GM23338 (cell line): ENCODE measurements around the gene PRKAB2. TPM values are rescaled to one million over a fixed set of nuclear protein-coding genes. Genes with fewer than 3 reads are reported as not detected.
"Not testable (repeated sequence)": the region's sequence is repeated elsewhere in the genome, so short reads cannot be mapped to it uniquely, and the experiment has no call there.

Experiments used
- ATAC-seq: fragments of 200-7000 bp; cut with Tn5 transposase; 3 replicates; pipeline ENCODE4 v1.9.1; 2020
- DNase-seq: peaks from one replicate; pipeline ENCODE4 v3.0.0-alpha.2; 2015; ENCODE audit warnings: low spot score
- H2AFZ ChIP-seq: fragments of 200-600 bp; sonication (generic); 2 replicates; pipeline ENCODE4 v1.8.0; 2016; ENCODE audit warnings: antibody characterized with exemption, mild to moderate bottlenecking, moderate library complexity
- H3F3A ChIP-seq: fragments of 200-600 bp; sonication (generic); replicated peaks from 2 replicates; pipeline ENCODE4 v1.8.0; 2017; ENCODE audit warnings: antibody characterized with exemption, mixed run types, low read depth
- H3K27ac ChIP-seq: fragments of 200-600 bp; sonication (generic); 2 replicates; pipeline ENCODE4 v1.6.1; 2016; ENCODE audit warnings: low read depth
- H3K27me3 ChIP-seq: fragments of 200-600 bp; sonication (generic); 2 replicates; pipeline ENCODE4 v1.8.0; 2016; ENCODE audit warnings: mild to moderate bottlenecking, mixed run types, moderate library complexity; ENCODE audit not compliant: insufficient read depth
- H3K36me3 ChIP-seq: fragments of 200-600 bp; sonication (generic); 2 replicates; pipeline ENCODE4 v1.8.0; 2016; ENCODE audit warnings: mild to moderate bottlenecking; ENCODE audit not compliant: insufficient read depth
- H3K4me1 ChIP-seq: fragments of 200-600 bp; sonication (generic); 2 replicates; pipeline ENCODE4 v1.8.0; 2016; ENCODE audit warnings: mild to moderate bottlenecking, moderate library complexity; ENCODE audit not compliant: insufficient read depth
- H3K4me2 ChIP-seq: fragments of 200-600 bp; sonication (generic); 2 replicates; pipeline ENCODE4 v1.7.1; 2017; ENCODE audit warnings: mixed run types
- H3K4me3 ChIP-seq: fragments of 200-600 bp; sonication (generic); 2 replicates; pipeline ENCODE4 v1.6.1; 2016; ENCODE audit warnings: mixed run types
- H3K79me2 ChIP-seq: fragments of 200-600 bp; sonication (generic); replicated peaks from 2 replicates; pipeline ENCODE4 v1.8.0; 2017; ENCODE audit warnings: mild to moderate bottlenecking; ENCODE audit not compliant: insufficient read depth
- H3K9me2 ChIP-seq: fragments of 200-600 bp; sonication (generic); 2 replicates; pipeline ENCODE4 v1.8.0; 2017; ENCODE audit not compliant: insufficient read depth
- H4K20me1 ChIP-seq: fragments of 200-600 bp; sonication (generic); replicated peaks from 2 replicates; pipeline ENCODE4 v1.8.0; 2017; ENCODE audit warnings: mild to moderate bottlenecking; ENCODE audit not compliant: insufficient read depth
- H3K27ac Mint-ChIP-seq: 2 replicates; pipeline ENCODE4 v1.8.0; 2020; ENCODE audit warnings: inconsistent platforms, mild to moderate bottlenecking, moderate library complexity, mixed read lengths
- H3K27me3 Mint-ChIP-seq: 3 replicates; pipeline ENCODE4 v1.8.0; 2022; ENCODE audit warnings: low read depth, mild to moderate bottlenecking, moderate library complexity, mixed read lengths, inconsistent platforms; ENCODE audit not compliant: insufficient read depth, poor library complexity
- H3K36me3 Mint-ChIP-seq: 3 replicates; pipeline ENCODE4 v1.8.0; 2021; ENCODE audit warnings: low read depth, mild to moderate bottlenecking, inconsistent platforms, moderate library complexity, mixed read lengths
- H3K4me1 Mint-ChIP-seq: 3 replicates; pipeline ENCODE4 v1.8.0; 2020; ENCODE audit warnings: mild to moderate bottlenecking, inconsistent platforms, mixed read lengths
- H3K4me3 Mint-ChIP-seq: 3 replicates; pipeline ENCODE4 v1.8.0; 2021; ENCODE audit warnings: moderate library complexity, mild to moderate bottlenecking, inconsistent platforms, mixed read lengths
- H3K9me3 Mint-ChIP-seq: 3 replicates; pipeline ENCODE4 v1.8.0; 2020; ENCODE audit warnings: moderate library complexity, mild to moderate bottlenecking, inconsistent platforms, mixed read lengths
- CTCF ChIP-seq, 2 experiments: fragments of 200-600 bp in 1 of 2; sonication (generic) in 1 of 2; conservative IDR thresholded peaks; 2 replicates each; pipeline versions ENCODE4 v1.5.1 to v1.6.1; 2016 to 2017; ENCODE audit warnings: antibody characterized with exemption in 2 of 2, low read depth in 2 of 2, mild to moderate bottlenecking in 2 of 2, moderate library complexity in 1 of 2
- ETS1 ChIP-seq: IDR thresholded peaks from 2 replicates; pipeline ENCODE4 v1.6.1; 2016; ENCODE audit warnings: antibody characterized with exemption
- EZH2phosphoT487 ChIP-seq: fragments of 200-600 bp; sonication (generic); IDR thresholded peaks from one replicate; pipeline ENCODE4 v1.8.1; 2018; ENCODE audit warnings: antibody characterized with exemption; ENCODE audit not compliant: unreplicated experiment
- JUNB ChIP-seq: IDR thresholded peaks from one replicate; pipeline ENCODE4 v1.6.1; 2016; ENCODE audit warnings: antibody characterized with exemption; ENCODE audit not compliant: unreplicated experiment
- POLR2AphosphoS5 ChIP-seq: IDR thresholded peaks from 2 replicates; pipeline ENCODE4 v1.6.1; 2016; ENCODE audit warnings: antibody characterized with exemption, low read depth
- REST ChIP-seq: IDR thresholded peaks from one replicate; pipeline ENCODE4 v1.6.1; 2018; ENCODE audit warnings: antibody characterized with exemption; ENCODE audit not compliant: unreplicated experiment
- ZNF114 ChIP-seq: fragments of 250-450 bp; sonication (Bioruptor Pico); IDR thresholded peaks from 2 replicates; pipeline ENCODE4 v1.5.0; 2020; ENCODE audit warnings: mild to moderate bottlenecking, moderate library complexity
- ZNF331 ChIP-seq: fragments of 250-450 bp; sonication (Bioruptor Pico); IDR thresholded peaks from 2 replicates; pipeline ENCODE4 v1.5.0; 2020; ENCODE audit warnings: low read depth, mild to moderate bottlenecking, moderate library complexity
- polyA plus RNA-seq: library from polyadenylated mRNA; unstranded; fragments of >200 nt; fragmentation: Nextera tagmentation; extraction: Ambion mirVana; gene quantifications from 2 replicates; pipeline ENCODE4 v1.2.1, GENCODE V29; 2016
- total RNA-seq: library from RNA; depleted of rRNA; stranded (reverse); fragments of >200 nt; shearing (Covaris generic); gene quantifications from 2 replicates; pipeline ENCODE4 v1.2.3, GENCODE V29; 2014

The PRKAB2 gene
- total and polyA plus RNA-seq, 2 experiments from 2014 or later: 15.9 to 32.2 TPM

- not testable (repeated sequence) for H3K27ac Mint-ChIP-seq, H3F3A ChIP-seq, H4K20me1 ChIP-seq, H3K9me2 ChIP-seq, H3K9me3 Mint-ChIP-seq, H3K27me3 Mint-ChIP-seq, H3K4me3 ChIP-seq, H2AFZ ChIP-seq, H3K27ac ChIP-seq, H3K79me2 ChIP-seq, H3K27me3 ChIP-seq, H3K36me3 Mint-ChIP-seq, ATAC-seq, DNase-seq, H3K4me1 ChIP-seq, H3K4me2 ChIP-seq, H3K4me1 Mint-ChIP-seq, H3K36me3 ChIP-seq, H3K4me3 Mint-ChIP-seq
Measured at GRCh38 chr1:147197324-147197723, 25.1 kb upstream of the PRKAB2 start.

- no peak overlapping the region for H3K4me2 ChIP-seq
- H3K4me1 ChIP-seq: peaks cover 14% of the 10 kb centered on the region
- H4K20me1 ChIP-seq: no peaks in the 10 kb centered on the region
- no peak overlapping the region for H3K4me3 ChIP-seq
- H3K4me1 Mint-ChIP-seq: peaks cover 10% of the 10 kb centered on the region
- H3F3A ChIP-seq: no peaks in the 10 kb centered on the region
- no peak for DNase-seq
- no peaks in the 10 kb centered on the region for H3K79me2 ChIP-seq
- H3K27me3 Mint-ChIP-seq: no peaks in the 10 kb centered on the region
- TF ChIP-seq ZNF331 (CRISPR knock-in tag) (no peak), POLR2AphosphoS5 (no peak), JUNB (no peak), EZH2phosphoT487 (no peak), REST (no peak), ETS1 (no peak), ZNF114 (CRISPR knock-in tag) (no peak), CTCF (conservative IDR thresholded peaks at IDR 0.05; ENCODE audit: low read depth in 2 of 2) (no peak)
- 0 out of 2 replicates have a peak, but pooled peaks cover 4% of the 10 kb centered on the region for H3K9me2 ChIP-seq
- H3K36me3 Mint-ChIP-seq: no peaks in the 10 kb centered on the region
- no peak overlapping the region for H3K27ac ChIP-seq
- no peaks in the 10 kb centered on the region for H3K27me3 ChIP-seq
- no peak overlapping the region for H3K27ac Mint-ChIP-seq
- no peaks in the 10 kb centered on the region for H3K36me3 ChIP-seq
- no peak overlapping the region for H3K4me3 Mint-ChIP-seq
- H3K9me3 Mint-ChIP-seq: no peaks in the 10 kb centered on the region
- no peak overlapping the region for H2AFZ ChIP-seq
- ATAC-seq: no peak
Measured at GRCh38 chr1:147189514-147189913, 17.2 kb upstream of the PRKAB2 start.
